Chondrocyte (in vitro differentiated cells): ENCODE measurements around the gene USP35. TPM values are rescaled to one million over a fixed set of nuclear protein-coding genes. Genes with fewer than 3 reads are reported as not detected.

Source experiments
- DNase-seq: peaks from one replicate; pipeline ENCODE4 v3.0.0; 2021; ENCODE audit warnings: mixed read lengths, low spot score
- H3K27ac Mint-ChIP-seq: one replicate; pipeline ENCODE4 v1.8.0; 2021; ENCODE audit warnings: mild to moderate bottlenecking, moderate library complexity, mixed read lengths; ENCODE audit not compliant: unreplicated experiment
- H3K27me3 Mint-ChIP-seq: 2 replicates; pipeline ENCODE4 v1.8.0; 2021; ENCODE audit warnings: low read depth, mixed read lengths
- H3K36me3 Mint-ChIP-seq: 2 replicates; pipeline ENCODE4 v1.8.0; 2021; ENCODE audit warnings: low read depth, mixed read lengths
- H3K4me1 Mint-ChIP-seq: 2 replicates; pipeline ENCODE4 v1.8.0; 2021; ENCODE audit warnings: low read depth, mild to moderate bottlenecking, mixed read lengths
- H3K4me3 Mint-ChIP-seq: one replicate; pipeline ENCODE4 v1.8.0; 2021; ENCODE audit warnings: mild to moderate bottlenecking, moderate library complexity, mixed read lengths; ENCODE audit not compliant: unreplicated experiment
- H3K9me3 Mint-ChIP-seq: 2 replicates; pipeline ENCODE4 v1.8.0; 2021; ENCODE audit warnings: low read depth, mixed read lengths
- CTCF ChIP-seq: fragments of 200-600 bp; sonication (generic); IDR thresholded peaks from 2 replicates; pipeline ENCODE4 v1.5.0; 2021; ENCODE audit warnings: antibody characterized with exemption, mild to moderate bottlenecking, moderate library complexity
- total RNA-seq: library from RNA; stranded (reverse); gene quantifications from 3 replicates; pipeline ENCODE4 v1.2.1, GENCODE V29; 2021

Gene USP35
- total RNA-seq, 1 donor from 2014 or later: 14.0 TPM

DNA sequence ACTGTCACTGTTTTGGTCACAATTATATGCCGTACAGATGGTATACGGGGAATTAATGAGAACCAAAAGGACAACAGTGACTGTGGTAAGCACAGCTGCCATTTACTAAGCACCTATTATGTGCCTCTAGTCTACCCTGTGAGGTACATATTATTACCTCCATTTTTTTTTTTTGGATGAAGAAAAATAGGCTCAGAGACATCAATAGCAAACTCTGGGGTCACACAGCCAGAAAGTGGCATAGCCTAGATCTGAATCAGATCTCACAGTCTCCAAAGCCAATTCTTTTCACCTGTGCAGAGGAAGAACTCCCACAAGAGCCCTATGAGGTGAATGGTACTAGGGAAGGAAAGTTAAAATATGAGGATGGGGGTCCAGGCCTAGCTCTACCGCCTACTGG is 68.9 kb downstream of the USP35 start:
- Mint-ChIP-seq H3K4me3 (no peak overlapping the region), H3K27ac (no peak overlapping the region), H3K36me3 (peaks cover 1% of the 10 kb centered on the region), H3K4me1 (peaks cover 14% of the 10 kb centered on the region), H3K27me3 (no peaks in the 10 kb centered on the region), H3K9me3 (no peaks in the 10 kb centered on the region)
- DNase-seq: no peak
- no peak for TF ChIP-seq CTCF

- Mint-ChIP-seq H3K4me1 (peaks cover 14% of the 10 kb centered on the region), H3K27me3 (no peaks in the 10 kb centered on the region), H3K9me3 (no peaks in the 10 kb centered on the region), H3K4me3 (no peak overlapping the region), H3K36me3 (no peaks in the 10 kb centered on the region), H3K27ac (no peak overlapping the region)
- no peak for TF ChIP-seq CTCF
- no peak for DNase-seq
These were observed 71.2 kb downstream of the USP35 start for GRCh38 chr11:78259777-78260487.

DNA sequence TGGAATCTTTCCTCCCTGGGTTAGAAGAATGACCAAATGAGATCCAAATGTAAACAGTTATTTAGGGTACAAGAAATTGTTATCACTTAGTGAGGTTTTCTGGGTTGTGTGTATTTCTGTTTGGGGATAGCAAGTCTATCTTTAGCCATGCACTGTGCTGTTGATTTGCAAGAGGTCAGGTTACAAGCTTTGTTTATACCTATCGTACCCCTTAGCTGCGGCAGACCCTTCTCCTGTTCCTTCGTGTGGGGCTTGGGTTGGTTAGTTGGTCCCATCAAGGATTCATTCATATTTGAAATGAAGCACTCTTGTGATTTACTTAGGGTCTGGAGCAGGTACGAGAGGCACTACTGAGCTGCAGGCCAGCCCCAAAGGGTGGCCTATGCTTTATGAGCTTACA is 72.6 kb downstream of the USP35 start:
- DNase-seq: no peak
- peaks cover 13% of the 10 kb centered on the region for H3K4me1 Mint-ChIP-seq
- no peak for TF ChIP-seq CTCF
- H3K36me3 Mint-ChIP-seq: no peaks in the 10 kb centered on the region
- H3K27me3 Mint-ChIP-seq: no peaks in the 10 kb centered on the region
- no peak overlapping the region for H3K27ac Mint-ChIP-seq
- H3K4me3 Mint-ChIP-seq: no peak overlapping the region
- H3K9me3 Mint-ChIP-seq: no peaks in the 10 kb centered on the region

- Mint-ChIP-seq H3K4me1 (peaks cover 9% of the 10 kb centered on the region), H3K9me3 (no peaks in the 10 kb centered on the region), H3K27me3 (no peaks in the 10 kb centered on the region), H3K27ac (no peak overlapping the region), H3K36me3 (no peaks in the 10 kb centered on the region), H3K4me3 (no peak overlapping the region)
- DNase-seq: no peak
- no peak for TF ChIP-seq CTCF
These were observed 73.1 kb downstream of the USP35 start for GRCh38 chr11:78261828-78262227.

- no peak for DNase-seq
- Mint-ChIP-seq H3K9me3 (no peaks in the 10 kb centered on the region), H3K27ac (no peak overlapping the region), H3K4me3 (no peak overlapping the region), H3K36me3 (no peaks in the 10 kb centered on the region), H3K27me3 (no peaks in the 10 kb centered on the region), H3K4me1 (peaks cover 5% of the 10 kb centered on the region)
- TF ChIP-seq CTCF: no peak
These were observed 73.5 kb downstream of the USP35 start for GRCh38 chr11:78262238-78262637.
